ENCODE measurements around the gene DTX4.

The DTX4 gene

GRCh38 chr11:59154610-59155009 is 17.3 kb upstream of the DTX4 start:
- DNase-seq (ENCODE audit: extremely low read depth, low read depth), result no peak
- no peak for TF ChIP-seq CTCF (IDR thresholded peaks at IDR 0.05; ENCODE audit: low read depth, low read length)

- no peak for TF ChIP-seq CTCF (IDR thresholded peaks at IDR 0.05; ENCODE audit: low read depth, low read length)
- DNase-seq (ENCODE audit: extremely low read depth, low read depth), result no peak
Measured at GRCh38 chr11:59157433-59157832, 14.5 kb upstream of the DTX4 start.

DNA sequence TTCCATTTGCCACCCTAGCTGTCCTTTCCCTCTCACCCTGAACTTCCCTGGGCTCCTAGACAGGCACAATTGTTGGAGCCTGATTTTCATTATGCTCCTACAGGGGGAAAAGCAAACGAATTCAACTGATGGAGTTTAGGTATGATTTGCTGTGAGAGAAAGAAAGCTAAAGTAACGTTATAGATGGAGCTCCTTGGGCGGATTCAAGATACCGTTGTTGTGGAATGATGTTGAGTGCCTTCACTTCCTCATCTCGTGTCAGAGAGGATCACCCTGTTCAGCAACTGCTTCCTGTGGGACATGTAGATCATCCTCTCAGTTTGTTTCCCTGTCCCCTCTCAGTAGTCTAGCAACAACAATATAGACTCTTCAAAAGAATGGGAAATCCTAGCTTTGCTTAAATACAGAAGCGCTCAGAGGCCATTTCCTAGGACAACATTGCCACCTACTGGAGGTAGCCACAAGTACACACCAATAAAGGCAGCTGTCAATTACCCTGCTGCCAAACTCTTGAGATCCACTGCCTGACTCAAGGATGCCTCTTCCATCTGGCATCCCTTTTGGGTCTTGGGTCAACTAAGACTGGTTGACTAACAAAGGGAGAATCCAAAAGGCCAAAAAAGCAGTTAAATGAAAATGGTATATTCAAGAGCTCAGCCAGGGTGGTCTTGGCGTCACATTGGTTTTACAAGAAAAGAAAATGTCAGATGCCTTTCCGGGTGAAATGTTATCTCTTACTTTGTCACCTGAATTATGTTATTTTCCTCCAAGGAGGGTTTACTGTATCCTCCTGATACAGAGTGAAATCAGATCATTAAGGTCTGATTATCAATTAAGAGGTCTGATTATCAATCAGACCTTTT is 13.5 kb upstream of the DTX4 start:
- TF ChIP-seq CTCF (IDR thresholded peaks at IDR 0.05; ENCODE audit: low read depth, low read length), result peak; percentile 80
- peak; percentile 56 for DNase-seq (ENCODE audit: extremely low read depth, low read depth)

DNA sequence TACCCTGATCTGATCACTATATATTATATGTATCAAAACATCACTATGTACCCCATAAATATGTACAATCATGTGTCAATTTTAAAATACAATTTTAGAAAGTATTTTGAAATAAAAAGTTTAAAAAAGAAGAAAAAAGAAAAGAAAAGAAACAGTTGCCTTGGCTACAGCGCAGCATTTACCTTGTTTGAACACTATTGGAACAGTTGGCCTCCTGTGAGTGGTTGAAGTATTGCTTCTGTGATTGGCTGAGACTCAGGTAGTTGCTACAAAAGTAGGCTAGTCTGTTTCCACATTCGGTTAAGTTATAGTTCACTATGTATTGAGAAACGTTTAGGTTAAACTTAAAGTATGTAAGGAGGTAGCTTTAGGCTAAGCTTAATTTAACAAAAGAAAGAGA is 7.9 kb upstream of the DTX4 start:
- DNase-seq (ENCODE audit: extremely low read depth, low read depth), result no peak
- no peak for TF ChIP-seq CTCF (IDR thresholded peaks at IDR 0.05; ENCODE audit: low read depth, low read length)

DNA sequence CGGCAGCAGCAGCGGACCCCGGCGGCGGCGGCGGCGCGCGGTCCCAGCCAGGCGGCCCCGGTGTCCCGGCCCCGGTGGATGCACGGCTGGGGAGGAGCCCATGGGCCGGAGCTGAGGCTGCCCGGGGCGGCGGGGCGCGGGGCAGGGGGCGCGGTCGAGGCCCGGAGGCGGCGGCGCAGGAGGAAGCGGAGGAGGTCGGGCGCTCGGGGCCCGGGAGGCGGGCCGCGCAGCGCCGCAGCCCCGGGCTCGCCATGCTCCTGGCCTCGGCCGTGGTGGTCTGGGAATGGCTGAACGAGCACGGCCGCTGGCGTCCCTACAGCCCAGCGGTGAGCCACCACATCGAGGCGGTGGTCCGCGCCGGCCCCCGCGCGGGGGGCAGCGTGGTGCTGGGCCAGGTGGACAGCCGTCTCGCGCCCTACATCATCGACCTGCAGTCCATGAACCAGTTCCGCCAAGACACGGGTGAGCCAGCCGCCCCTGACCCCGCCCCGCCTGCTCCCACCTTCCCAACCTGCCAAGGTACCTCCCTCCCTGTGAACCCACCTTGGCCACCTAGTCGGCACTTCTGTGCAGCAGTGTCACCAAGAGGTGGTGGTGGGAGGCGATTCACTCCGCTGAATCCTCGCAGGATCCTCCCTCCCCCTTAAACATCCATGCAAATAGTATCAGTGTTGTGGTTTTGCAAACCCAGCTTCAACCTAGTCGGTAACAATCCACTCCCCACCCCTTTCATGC is 580 bp downstream of the DTX4 start:
- DNase-seq (ENCODE audit: extremely low read depth, low read depth), result no peak
- no peak for TF ChIP-seq CTCF (IDR thresholded peaks at IDR 0.05; ENCODE audit: low read depth, low read length)

- no peak for DNase-seq (ENCODE audit: extremely low read depth, low read depth)
- no peak for TF ChIP-seq CTCF (IDR thresholded peaks at IDR 0.05; ENCODE audit: low read depth, low read length)
Measured at GRCh38 chr11:59173080-59173963, 1.4 kb downstream of the DTX4 start.

Data from AG09319 (cell line).